Stimulated activated CD8-positive, alpha-beta memory T cell treated with anti-CD3 and anti-CD28 coated beads, Interleukin-15, amount 100 ng/mL, for 48 hours (primary cell): ENCODE results near the gene OCSTAMP.
A peak's percentile ranks its signal among the peaks of the same experiment; 100 is the strongest.

Experiments
- DNase-seq, 2 donors: peaks; one replicate each; pipeline ENCODE4 v3.0.0-alpha.2; 2020; ENCODE audit warnings: low read depth in 2 of 2

The OCSTAMP gene

GRCh38 chr20:46519471-46520068 lies 30.9 kb downstream of the OCSTAMP start:
- no peak for DNase-seq

- DNase-seq, result peak; percentile 53 to 59
Observed at GRCh38 chr20:46512943-46513844, 37.3 kb downstream of the OCSTAMP start, which contains the start of gene ZNF334. Gene ZNF334, minus strand, starts transcription at chr20:46513559. Its CDS starts 1,457 bp downstream, at chr20:46512102.

- no peak for DNase-seq
Observed at GRCh38 chr20:46509523-46509922, 40.9 kb downstream of the OCSTAMP start.

GRCh38 chr20:46507760-46508407 lies 42.6 kb downstream of the OCSTAMP start:
- no peak for DNase-seq

GRCh38 chr20:46505506-46505905 lies 44.9 kb downstream of the OCSTAMP start:
- no peak for DNase-seq

- no peak for DNase-seq
Observed at GRCh38 chr20:46501961-46502360, 48.5 kb downstream of the OCSTAMP start.

- no peak for DNase-seq
Observed at GRCh38 chr20:46501337-46501942, 49.0 kb downstream of the OCSTAMP start.

GRCh38 chr20:46494077-46494476 lies 56.4 kb downstream of the OCSTAMP start:
- DNase-seq, result no peak

- DNase-seq, result no peak
Observed at GRCh38 chr20:46491354-46491753, 59.1 kb downstream of the OCSTAMP start.
